HG03460 (cell line): Measurements from ENCODE around the gene UNC5C.

Experiments used
- ATAC-seq: cut with Tn5 transposase; IDR thresholded peaks from one replicate; pipeline ENCODE4 v1.9.1; 2021; ENCODE audit not compliant: unreplicated experiment

Gene UNC5C

GRCh38 chr4:95232358-95233156 is 316.2 kb downstream of the UNC5C start:
- ATAC-seq = no peak

GRCh38 chr4:95231681-95232080 is 317.1 kb downstream of the UNC5C start:
- ATAC-seq = no peak

- ATAC-seq = no peak
Observed at GRCh38 chr4:95225849-95226248, 322.9 kb downstream of the UNC5C start.

GRCh38 chr4:95224402-95224801 is 324.4 kb downstream of the UNC5C start:
- no peak for ATAC-seq

- no peak for ATAC-seq
Observed at GRCh38 chr4:95220205-95221175, 328.3 kb downstream of the UNC5C start.

- no peak for ATAC-seq
Observed at GRCh38 chr4:95219109-95219508, 329.7 kb downstream of the UNC5C start.

- no peak for ATAC-seq
Observed at GRCh38 chr4:95217197-95217596, 331.6 kb downstream of the UNC5C start.

GRCh38 chr4:95216636-95217035 is 332.1 kb downstream of the UNC5C start:
- no peak for ATAC-seq

- no peak for ATAC-seq
Observed at GRCh38 chr4:95215991-95216605, 332.7 kb downstream of the UNC5C start.

GRCh38 chr4:95215043-95215442 is 333.7 kb downstream of the UNC5C start:
- ATAC-seq = no peak

- ATAC-seq = no peak
Observed at GRCh38 chr4:95214408-95214807, 334.4 kb downstream of the UNC5C start.

- ATAC-seq = no peak
Observed at GRCh38 chr4:95213366-95213765, 335.4 kb downstream of the UNC5C start.

GRCh38 chr4:95212692-95213091 is 336.1 kb downstream of the UNC5C start:
- ATAC-seq = no peak

- ATAC-seq = no peak
Observed at GRCh38 chr4:95209927-95210326, 338.8 kb downstream of the UNC5C start.

- ATAC-seq = no peak
Observed at GRCh38 chr4:95204873-95205272, 343.9 kb downstream of the UNC5C start.

- ATAC-seq = no peak
Observed at GRCh38 chr4:95204267-95204844, 344.4 kb downstream of the UNC5C start.

GRCh38 chr4:95198961-95199360 is 349.8 kb downstream of the UNC5C start:
- ATAC-seq = no peak

GRCh38 chr4:95197353-95197752 is 351.4 kb downstream of the UNC5C start:
- no peak for ATAC-seq

- no peak for ATAC-seq
Observed at GRCh38 chr4:95193391-95194224, 355.2 kb downstream of the UNC5C start.

GRCh38 chr4:95191537-95191936 is 357.2 kb downstream of the UNC5C start:
- ATAC-seq = no peak
